ENCODE results near the gene PRPF6. TPM values are rescaled to one million over a fixed set of nuclear protein-coding genes. Genes with fewer than 3 reads are reported as not detected.

The PRPF6 gene
- total RNA-seq: 60.4 TPM

GRCh38 chr20:63980806-63981728, at the start of gene PRPF6:
Gene PRPF6 (plus strand): TSS chr20:63981132. CDS start chr20:63981246, 114 bp downstream.
- ATAC-seq (peak; percentile 96), DNase-seq (ENCODE audit: low spot score) (peak; percentile 97)
- intact Hi-C loops (cut with DNase I): no loop called here

DNA sequence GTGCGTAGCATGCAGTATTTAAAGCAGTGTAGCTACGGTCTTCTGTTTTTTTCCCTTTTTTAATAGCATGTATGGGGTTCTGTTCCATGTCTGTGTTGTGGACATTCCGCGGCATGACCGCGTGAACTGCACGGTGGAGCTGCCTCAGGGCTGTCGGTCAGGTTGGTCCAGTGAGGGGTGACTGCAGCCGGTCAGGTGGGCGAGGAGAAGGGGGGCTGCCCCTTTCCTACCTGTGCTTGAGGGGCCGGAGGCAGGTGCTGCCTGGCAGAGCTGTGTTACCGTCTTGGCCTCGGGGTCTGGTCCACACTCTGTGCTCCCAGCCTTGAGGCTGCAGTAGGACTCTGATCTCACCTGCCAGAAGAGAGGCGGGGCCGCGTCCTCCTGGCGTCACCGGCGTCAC, 49.2 kb upstream of the PRPF6 start:
- DNase-seq (ENCODE audit: low spot score): no peak
- no peak for ATAC-seq
- intact Hi-C loops (cut with DNase I): no loop called here

DNA sequence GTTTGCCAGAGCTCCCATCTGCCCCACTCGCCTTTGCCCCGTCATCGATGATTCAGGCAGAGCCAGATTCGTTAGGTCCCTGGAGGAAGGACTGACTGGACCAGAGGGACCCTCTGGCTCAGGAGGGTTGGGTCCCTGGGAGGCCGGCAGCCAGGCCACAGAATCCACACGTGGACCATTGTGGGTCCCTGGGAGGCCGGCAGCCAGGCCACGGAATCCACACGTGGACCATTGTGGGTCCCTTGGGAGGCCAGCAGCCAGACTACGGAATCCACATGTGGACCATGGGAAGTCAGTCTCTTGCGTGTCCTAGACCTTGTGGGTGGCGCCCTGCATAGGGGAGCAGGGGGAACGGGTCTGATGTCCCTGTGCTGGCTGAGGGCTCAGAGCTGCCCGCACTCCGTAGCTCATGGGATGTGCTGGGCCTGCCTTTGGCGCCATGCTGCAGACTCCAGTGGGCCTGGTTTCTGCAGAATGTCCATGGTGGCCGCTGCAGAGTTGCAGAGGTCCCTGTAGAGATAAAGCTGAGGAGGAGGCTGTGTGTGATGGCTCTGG, 48.2 kb upstream of the PRPF6 start:
- ATAC-seq (no peak), DNase-seq (ENCODE audit: low spot score) (no peak)
- intact Hi-C loops (cut with DNase I): no loop called here

DNA sequence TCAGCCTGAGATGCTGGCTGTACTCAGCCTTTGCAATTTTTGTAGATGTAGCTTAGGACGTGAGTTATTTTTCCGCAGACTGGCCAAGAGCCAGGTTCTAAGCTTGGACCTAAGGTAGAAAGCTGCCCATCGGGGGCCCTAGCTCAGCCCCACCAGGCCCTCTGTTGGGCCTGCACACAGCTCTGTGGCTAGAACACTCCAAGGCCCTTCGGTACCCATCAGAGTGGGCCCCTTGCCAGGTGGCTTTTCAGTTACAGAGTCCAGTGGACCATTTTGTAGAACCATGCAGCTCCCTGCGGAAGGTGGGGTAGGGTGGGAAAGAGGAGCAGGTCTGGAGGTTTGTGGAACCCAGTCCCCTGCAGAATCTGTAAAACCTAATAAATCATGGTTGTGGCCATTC, 47.3 kb upstream of the PRPF6 start:
- ATAC-seq (no peak), DNase-seq (ENCODE audit: low spot score) (no peak)
- intact Hi-C loops (cut with DNase I): no loop called here

- intact Hi-C loops (cut with DNase I): no loop called here
- peak; percentile 17 for ATAC-seq
- DNase-seq (ENCODE audit: low spot score): no peak
Observed at GRCh38 chr20:63934271-63935068, 46.5 kb upstream of the PRPF6 start.

DNA sequence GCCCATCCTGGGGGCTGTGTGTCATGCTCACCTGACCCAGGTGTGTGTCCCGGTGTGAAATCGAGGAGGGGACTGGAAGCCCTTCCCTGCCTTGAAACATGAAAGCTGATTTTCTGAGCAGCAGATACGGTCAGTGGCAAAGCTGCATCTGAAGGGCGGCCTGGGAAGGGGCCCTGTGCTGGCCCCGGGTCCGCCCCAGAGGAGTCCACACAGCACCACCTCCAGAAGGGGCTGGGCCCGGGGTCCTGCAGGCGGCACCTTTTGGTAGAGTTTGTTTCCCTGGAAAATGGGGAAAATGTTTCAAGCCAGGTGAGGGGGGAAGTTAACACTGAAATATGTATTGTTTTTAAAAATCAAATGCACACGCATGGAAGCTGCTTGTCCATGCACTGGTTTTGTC, 45.5 kb upstream of the PRPF6 start:
- no peak for ATAC-seq
- intact Hi-C loops (cut with DNase I): no loop called here

DNA sequence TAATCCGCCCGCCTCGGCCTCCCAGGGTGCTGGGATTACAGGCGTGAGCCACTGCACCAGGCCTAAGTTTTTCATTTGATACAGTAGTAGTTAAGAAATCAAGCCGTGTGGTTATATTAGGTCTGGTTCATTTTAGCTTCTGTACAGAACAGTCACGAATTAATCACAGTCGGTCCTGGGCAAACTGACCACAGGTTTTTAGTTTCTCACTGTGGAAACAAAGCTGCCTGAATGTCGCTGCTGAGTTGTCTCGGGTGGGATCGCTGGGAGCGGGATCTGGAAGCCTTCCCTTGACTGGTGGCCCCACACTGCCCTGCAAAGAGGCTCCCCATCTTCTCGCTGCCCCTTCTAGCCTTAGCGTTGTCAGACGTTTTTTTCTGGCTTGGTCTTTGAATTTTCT, 43.3 kb upstream of the PRPF6 start:
- intact Hi-C loops (cut with DNase I): no loop called here
- ATAC-seq: no peak
- no peak for DNase-seq (ENCODE audit: low spot score)

More for the DNA sequence above, 45.5 kb upstream of the PRPF6 start:
- no peak for DNase-seq (ENCODE audit: low spot score)

DNA sequence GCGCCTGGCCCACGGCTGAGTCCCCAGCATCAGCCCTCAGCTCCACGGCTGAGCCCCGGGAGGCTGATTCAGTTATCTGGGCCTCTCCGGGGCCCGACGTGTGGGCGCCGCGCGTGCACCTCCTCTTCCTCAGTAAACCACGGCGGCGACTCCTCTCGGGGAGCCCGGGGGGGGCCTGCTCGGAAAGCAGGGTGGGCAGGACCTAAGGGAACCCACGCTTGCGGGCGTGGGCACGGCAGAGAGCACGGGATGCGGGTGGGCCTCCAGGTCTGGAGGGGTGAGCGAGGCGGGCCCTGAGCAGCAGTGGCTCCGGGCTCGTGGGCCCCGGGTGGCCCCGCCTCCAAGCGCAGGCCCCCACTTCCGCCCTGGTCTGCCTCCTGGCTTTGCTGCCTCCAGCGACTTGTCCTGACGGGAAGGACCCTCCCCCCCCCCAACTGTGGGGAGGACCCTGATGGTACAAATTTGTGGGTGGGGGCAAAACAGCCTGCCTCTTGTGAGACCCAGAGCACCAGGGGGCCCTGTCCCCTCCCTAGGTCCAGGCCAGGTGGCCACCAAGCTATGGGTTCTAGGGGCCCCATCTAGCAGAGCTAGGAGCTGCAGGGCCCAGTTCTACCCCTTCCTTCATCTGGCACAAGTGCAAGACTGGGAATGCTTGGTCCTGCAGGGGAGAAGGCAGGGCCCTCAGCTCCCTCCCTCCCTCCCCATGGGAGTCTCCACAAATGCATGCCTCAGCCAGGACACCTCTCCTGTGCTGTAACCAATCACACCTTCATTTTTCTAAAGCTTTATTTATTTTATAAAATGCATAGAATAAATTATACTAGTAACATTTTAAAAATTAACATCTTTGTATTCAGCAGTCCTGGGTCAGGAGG, 41.6 kb upstream of the PRPF6 start:
- ATAC-seq (no peak), DNase-seq (ENCODE audit: low spot score) (no peak)
- intact Hi-C loops (cut with DNase I): no loop called here

- intact Hi-C loops (cut with DNase I): no loop called here
- DNase-seq (ENCODE audit: low spot score): no peak
- ATAC-seq: no peak
Observed at GRCh38 chr20:63940071-63940471, 40.9 kb upstream of the PRPF6 start.

GRCh38 chr20:63940472-63941266, 40.3 kb upstream of the PRPF6 start:
- DNase-seq (ENCODE audit: low spot score) (no peak), ATAC-seq (no peak)
- intact Hi-C loops (cut with DNase I): no loop called here

DNA sequence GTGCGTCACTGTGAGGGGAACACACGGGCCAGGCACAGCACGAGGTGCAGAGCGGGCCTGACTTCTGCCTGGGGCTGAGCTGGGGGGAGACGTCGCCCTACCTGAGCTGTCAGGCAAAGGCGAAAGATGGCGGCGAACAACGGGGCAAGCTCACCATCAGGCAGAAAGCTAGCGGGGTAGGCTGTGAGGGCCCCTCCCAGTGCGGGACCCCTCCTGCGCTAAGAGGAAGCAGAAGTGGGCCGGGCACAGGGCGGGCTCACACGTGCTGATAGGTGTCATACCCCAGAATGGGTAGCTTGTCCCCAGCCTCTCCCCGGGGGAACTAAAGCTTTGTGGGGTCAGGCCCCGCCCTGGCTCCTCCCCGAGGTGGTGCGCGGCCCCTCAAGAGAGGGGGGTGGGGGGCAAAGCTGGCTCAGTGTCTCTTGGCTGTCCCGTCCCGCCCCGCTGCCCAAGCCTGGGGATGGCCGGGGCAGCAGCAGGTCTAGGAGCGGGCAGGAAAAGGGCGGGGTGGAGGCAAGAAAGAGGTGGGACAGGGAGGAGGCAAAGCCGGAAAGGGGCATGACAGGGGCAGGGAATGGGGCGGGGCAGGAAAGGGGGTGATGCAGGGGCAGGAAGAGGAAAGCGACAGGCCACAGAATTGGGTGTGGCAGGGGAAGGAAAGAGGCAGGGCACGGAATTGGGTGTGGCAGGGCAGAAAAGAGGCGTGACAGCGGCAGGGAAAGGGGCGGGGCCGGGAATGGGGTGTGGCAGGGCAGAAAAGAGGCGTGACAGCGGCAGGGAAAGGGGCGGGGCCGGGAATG, 39.5 kb upstream of the PRPF6 start:
- intact Hi-C loops (cut with DNase I): no loop called here
- peak; percentile 74 for DNase-seq (ENCODE audit: low spot score)
- ATAC-seq: no peak

- no peak for ATAC-seq
- no peak for DNase-seq (ENCODE audit: low spot score)
- intact Hi-C loops (cut with DNase I): no loop called here
Observed at GRCh38 chr20:63942250-63942951, 38.5 kb upstream of the PRPF6 start.

DNA sequence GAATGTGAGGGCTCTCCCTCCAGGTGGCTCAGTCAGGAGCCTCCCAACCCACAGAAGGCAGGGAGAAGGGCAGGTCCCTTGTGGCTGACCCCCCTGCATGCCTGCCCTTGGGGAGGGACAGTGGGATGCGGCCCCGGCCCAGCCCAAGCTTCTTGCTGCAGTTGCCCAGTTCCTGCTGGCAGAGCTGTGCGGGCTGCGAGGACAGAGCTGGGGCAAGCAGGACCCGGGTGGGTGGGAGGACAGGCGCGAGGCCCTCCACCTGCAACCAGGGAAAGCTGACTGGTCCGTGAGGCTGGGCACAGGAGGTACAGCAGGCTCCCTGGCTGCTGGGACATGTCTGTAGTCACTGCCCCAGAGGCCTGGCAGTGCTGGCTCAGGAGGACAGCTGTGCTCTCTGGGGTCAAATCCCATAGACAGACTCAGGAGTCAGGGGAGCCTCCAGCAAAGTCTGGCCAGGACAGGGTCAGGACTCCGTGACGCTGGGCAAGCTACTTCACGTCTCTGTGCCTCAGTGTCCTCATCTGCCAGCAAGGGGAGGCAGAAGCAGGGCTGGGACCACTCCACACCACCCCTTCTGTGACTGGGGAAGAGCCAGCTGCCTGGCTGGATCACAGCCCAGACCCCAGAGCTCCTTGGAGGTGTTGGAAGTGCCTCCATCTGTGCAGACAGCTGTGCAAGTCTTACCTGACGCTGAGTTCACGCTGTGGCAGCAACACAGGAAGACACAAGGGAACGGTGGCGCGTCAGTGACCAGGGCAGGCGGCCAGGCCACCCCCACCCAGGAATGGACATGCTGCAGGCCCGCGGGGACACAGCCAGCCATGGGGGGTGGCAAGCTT, 37.7 kb upstream of the PRPF6 start:
- DNase-seq (ENCODE audit: low spot score): no peak
- intact Hi-C loops (cut with DNase I): no loop called here
- ATAC-seq: no peak

GRCh38 chr20:63943808-63944077, 37.2 kb upstream of the PRPF6 start:
- DNase-seq (ENCODE audit: low spot score): no peak
- intact Hi-C loops (cut with DNase I): no loop called here
- no peak for ATAC-seq

GRCh38 chr20:63944078-63944941, 36.6 kb upstream of the PRPF6 start:
- ATAC-seq: no peak
- peak; percentile 61 for DNase-seq (ENCODE audit: low spot score)
- intact Hi-C loops (cut with DNase I): no loop called here

Measured in sciatic nerve (tissue), 2 donors.